A549 (cell line): ENCODE measurements around the gene SYNGR2. TPM values are rescaled to one million over a fixed set of nuclear protein-coding genes. Genes with fewer than 3 reads are reported as not detected.

ENCODE experiments used
- ATAC-seq, 2 experiments: fragments of 200-7000 bp in 1 of 2; fragments of >200 bp in 1 of 2; cut with Nextera tagmentation in 1 of 2; cut with Tn5 transposase in 1 of 2; 3 replicates each; pipeline versions ENCODE4 v1.8.0 to v1.9.1; 2018 to 2020; ENCODE audit warnings: mild to moderate bottlenecking in 1 of 2, moderate library complexity in 1 of 2
- CTCF ChIA-PET: fragments of 300-600 bp; sonication (Branson Sonifier 250); formaldehyde crosslinking; extraction: SDS; loops from one replicate; lab custom pipeline; 2021; ENCODE audit warnings: antibody characterized with exemption, inconsistent platforms; lab: Yijun Ruan, JAX
- POLR2A ChIA-PET: fragments of 350-600 bp; formaldehyde crosslinking; extraction: SDS; loops from one replicate; lab custom pipeline; 2021; ENCODE audit warnings: antibody characterized with exemption, inconsistent platforms; lab: Yijun Ruan, JAX
- DNase-seq, 2 experiments: peaks; one replicate each; pipeline versions ENCODE4 v3.0.0 to v3.0.0-alpha.2; 2011 to 2016; ENCODE audit warnings: low read depth in 1 of 2, low spot score in 1 of 2
- FAIRE-seq: peaks from 2 replicates; lab custom pipeline; 2011; peaks lifted over from hg19 to GRCh38; lab: Jason Lieb, UNC
- H3K27ac ChIP-seq, 2 experiments: fragments of >200 bp; sonication (Bioruptor Twin); formaldehyde crosslinking; 3 replicates each; pipeline ENCODE4 v1.5.1; 2016 to 2017
- H3K4me1 ChIP-seq: fragments of >200 bp; sonication (Bioruptor Twin); formaldehyde crosslinking; 3 replicates; pipeline ENCODE4 v1.6.1; 2016
- H3K4me2 ChIP-seq: fragments of >200 bp; sonication (Bioruptor Twin); formaldehyde crosslinking; 3 replicates; pipeline ENCODE4 v1.6.1; 2016
- H3K4me3 ChIP-seq: fragments of >200 bp; sonication (Bioruptor Twin); formaldehyde crosslinking; 3 replicates; pipeline ENCODE4 v1.5.1; 2016
- H3K9me3 ChIP-seq: fragments of >200 bp; sonication (Bioruptor Twin); formaldehyde crosslinking; 3 replicates; pipeline ENCODE4 v1.6.1; 2016
- CBX2 ChIP-seq: fragments of 200-600 bp; sonication (generic); IDR thresholded peaks from 2 replicates; pipeline ENCODE4 v1.6.1; 2016; ENCODE audit warnings: low read depth, mild to moderate bottlenecking, borderline replicate concordance
- CHD2 ChIP-seq: fragments of 150-350 bp; IDR thresholded peaks from 2 replicates; pipeline ENCODE4 v1.6.1; 2014; ENCODE audit warnings: low read length; ENCODE audit not compliant: partially characterized antibody
- CTCF ChIP-seq: fragments of >200 bp; sonication (Bioruptor Twin); formaldehyde crosslinking; IDR thresholded peaks from 3 replicates; pipeline ENCODE4 v1.5.1; 2016
- EHF ChIP-seq: fragments of 250-450 bp; sonication (Bioruptor Pico); IDR thresholded peaks from 2 replicates; pipeline ENCODE4 v1.5.0; 2020; ENCODE audit warnings: mild to moderate bottlenecking
- EHMT2 ChIP-seq: fragments of 200-600 bp; sonication (generic); IDR thresholded peaks from 2 replicates; pipeline ENCODE4 v1.6.1; 2016; ENCODE audit warnings: antibody characterized with exemption, low read depth, mild to moderate bottlenecking, moderate library complexity
- ESRRA ChIP-seq: fragments of 150-350 bp; IDR thresholded peaks from 2 replicates; pipeline ENCODE4 v1.6.1; 2014; ENCODE audit warnings: mild to moderate bottlenecking, low read length, borderline replicate concordance
- FOSB ChIP-seq: fragments of 250-450 bp; sonication (Bioruptor Pico); IDR thresholded peaks from 2 replicates; pipeline ENCODE4 v1.5.0; 2020; ENCODE audit warnings: mild to moderate bottlenecking, moderate library complexity
- FOSL2 ChIP-seq, 2 experiments: fragments of 450-650 bp in 1 of 2; fragments of >200 bp in 1 of 2; sonication (Bioruptor Twin) in 1 of 2; formaldehyde crosslinking; IDR thresholded peaks; 2 replicates each; pipeline versions ENCODE4 v1.5.0 to v1.6.1; 2016 to 2020; ENCODE audit warnings: mild to moderate bottlenecking in 1 of 2, moderate library complexity in 1 of 2
- GATA3 ChIP-seq: IDR thresholded peaks from 2 replicates; pipeline ENCODE4 v1.6.1; 2012; ENCODE audit warnings: borderline replicate concordance
- HDAC2 ChIP-seq: fragments of 200-600 bp; sonication (generic); IDR thresholded peaks from 2 replicates; pipeline ENCODE4 v1.6.1; 2016
- HES2 ChIP-seq: fragments of >200 bp; sonication (Bioruptor Twin); formaldehyde crosslinking; IDR thresholded peaks from 2 replicates; pipeline ENCODE4 v1.6.1; 2016
- HOXA7 ChIP-seq: fragments of 250-450 bp; sonication (Bioruptor Pico); IDR thresholded peaks from 2 replicates; pipeline ENCODE4 v1.5.0; 2020; ENCODE audit warnings: mild to moderate bottlenecking, moderate library complexity
- HOXB13 ChIP-seq: fragments of 250-450 bp; sonication (Bioruptor Pico); IDR thresholded peaks from 2 replicates; pipeline ENCODE4 v1.5.0; 2020; ENCODE audit warnings: low read depth, mild to moderate bottlenecking, moderate library complexity
- HOXB5 ChIP-seq: fragments of 250-450 bp; sonication (Bioruptor Pico); IDR thresholded peaks from 2 replicates; pipeline ENCODE4 v1.5.0; 2020; ENCODE audit warnings: mild to moderate bottlenecking, moderate library complexity
- JUN ChIP-seq, 2 experiments: fragments of >200 bp; sonication (Bioruptor Twin); formaldehyde crosslinking; IDR thresholded peaks; 2 replicates in 1 of 2; 3 replicates in 1 of 2; pipeline ENCODE4 v1.6.1; 2016 to 2017
- KDM5A ChIP-seq: fragments of 200-600 bp; sonication (generic); IDR thresholded peaks from 2 replicates; pipeline ENCODE4 v1.6.1; 2016; ENCODE audit warnings: antibody characterized with exemption, mild to moderate bottlenecking
- MAZ ChIP-seq: fragments of 150-350 bp; IDR thresholded peaks from 2 replicates; pipeline ENCODE4 v1.6.1; 2014; ENCODE audit warnings: antibody characterized with exemption, low read depth, low read length, borderline replicate concordance
- MYC ChIP-seq: IDR thresholded peaks from 2 replicates; pipeline ENCODE4 v1.6.1; 2012; ENCODE audit warnings: mild to moderate bottlenecking, inconsistent platforms, low read length, improper control_type of control experiment, borderline replicate concordance
- NFE2L2 ChIP-seq: fragments of 150-350 bp; conservative IDR thresholded peaks from 2 replicates; pipeline ENCODE4 v1.6.1; 2014; ENCODE audit warnings: low read length
- NR3C1 ChIP-seq: fragments of >200 bp; sonication (Bioruptor Twin); formaldehyde crosslinking; IDR thresholded peaks from 3 replicates; pipeline ENCODE4 v1.6.1; 2017
- POLR2A ChIP-seq: IDR thresholded peaks from 2 replicates; pipeline ENCODE4 v1.6.1; 2012; ENCODE audit warnings: mild to moderate bottlenecking, low read length
- POLR2AphosphoS2 ChIP-seq: conservative IDR thresholded peaks from 2 replicates; pipeline ENCODE4 v1.6.1; 2012; ENCODE audit warnings: low read length, improper control_type of control experiment, inconsistent platforms
- RARB ChIP-seq: fragments of 250-450 bp; sonication (Bioruptor Pico); IDR thresholded peaks from 2 replicates; pipeline ENCODE4 v1.8.0; 2021; ENCODE audit warnings: mild to moderate bottlenecking, moderate library complexity
- RFX5 ChIP-seq: fragments of 450-650 bp; IDR thresholded peaks from 2 replicates; pipeline ENCODE4 v1.7.1; 2014; ENCODE audit warnings: antibody characterized with exemption, mild to moderate bottlenecking, moderate library complexity
- RNF2 ChIP-seq: fragments of 200-600 bp; sonication (generic); IDR thresholded peaks from 2 replicates; pipeline ENCODE4 v1.6.1; 2016; ENCODE audit warnings: low read depth, mild to moderate bottlenecking, antibody characterized with exemption, moderate library complexity, borderline replicate concordance
- SMC3 ChIP-seq: fragments of >200 bp; sonication (Bioruptor Twin); formaldehyde crosslinking; IDR thresholded peaks from 3 replicates; pipeline ENCODE4 v1.6.1; 2018; ENCODE audit warnings: inconsistent platforms
- USF2 ChIP-seq: fragments of 450-650 bp; IDR thresholded peaks from 2 replicates; pipeline ENCODE4 v1.6.1; 2014; ENCODE audit warnings: antibody characterized with exemption
- WGBS: methylation state at CpG from one replicate; pipeline ENCODE4 v1.1.6; 2017; ENCODE audit errors: missing lambda C conversion rate; 5-methylcytosine and 5-hydroxymethylcytosine counted together
- polyA plus RNA-seq, 4 experiments: library from polyadenylated mRNA; depleted of rRNA in 3 of 4; stranded (reverse); fragments of >200 nt; fragmentation: RNase III in 1 of 4; extraction: RNeasy Plus Mini Kit Qiagen cat#74134 plus additional on column Dnase treatment in 1 of 4; gene quantifications; 2 replicates in 3 of 4; 3 replicates in 1 of 4; pipeline ENCODE4 v1.2.3, GENCODE V29; 2011 to 2017
- TF ChIP-seq, protein P1 (sequence below): fragments of 250-450 bp; sonication (Bioruptor Pico); IDR thresholded peaks from 2 replicates; pipeline ENCODE4 v1.5.0; 2020; ENCODE audit warnings: low read depth, mild to moderate bottlenecking, moderate library complexity

Gene SYNGR2
- polyA plus RNA-seq, 2 of the 4 experiments (the other 2 are of a cell fraction): 102 to 113 TPM

- Histone ChIP-seq H3K27ac (no peak overlapping the region), H3K4me1 (peaks cover 33% of the 10 kb centered on the region), H3K4me2 (peak overlapping the region; percentile 91; the same call in 1 of the 3 replicates), H3K4me3 (no peak overlapping the region), H3K9me3 (no peaks in the 10 kb centered on the region)
- POLR2A ChIA-PET: no interaction called here
- DNase-seq: no peak
- no peak for FAIRE-seq
- TF ChIP-seq GATA3: no peak
- TF ChIP-seq NR3C1: no peak
- no peak for TF ChIP-seq EHMT2
- TF ChIP-seq POLR2A: no peak
- no peak for TF ChIP-seq RFX5
- TF ChIP-seq HES2: no peak
- TF ChIP-seq HOXB5 (CRISPR knock-in tag): no peak
- TF ChIP-seq MYC: no peak
- TF ChIP-seq CTCF: no peak
- TF ChIP-seq JUN (IDR thresholded peaks at IDR 0.05): no peak
- no peak for TF ChIP-seq FOSB
- no peak for TF ChIP-seq FOSL2 (IDR thresholded peaks at IDR 0.05)
- TF ChIP-seq FOSL2 (CRISPR knock-in tag; IDR thresholded peaks at IDR 0.05): no peak
- TF ChIP-seq ESRRA: no peak
- TF ChIP-seq SMC3: no peak
- TF ChIP-seq EHF (CRISPR knock-in tag): no peak
- ATAC-seq: no peak
- 88% methylated on average over 9 of the region's 9 CpGs for WGBS
- CTCF ChIA-PET: interaction anchor here (1.4 to 7.2 kb wide), 9 partner anchors 8 to 166 kb away, joined by 3 to 105 read pairs (median 14); no protein-coding TSS in a partner anchor
Observed at GRCh38 chr17:78184868-78185267, 16.5 kb downstream of the SYNGR2 start.

DNA sequence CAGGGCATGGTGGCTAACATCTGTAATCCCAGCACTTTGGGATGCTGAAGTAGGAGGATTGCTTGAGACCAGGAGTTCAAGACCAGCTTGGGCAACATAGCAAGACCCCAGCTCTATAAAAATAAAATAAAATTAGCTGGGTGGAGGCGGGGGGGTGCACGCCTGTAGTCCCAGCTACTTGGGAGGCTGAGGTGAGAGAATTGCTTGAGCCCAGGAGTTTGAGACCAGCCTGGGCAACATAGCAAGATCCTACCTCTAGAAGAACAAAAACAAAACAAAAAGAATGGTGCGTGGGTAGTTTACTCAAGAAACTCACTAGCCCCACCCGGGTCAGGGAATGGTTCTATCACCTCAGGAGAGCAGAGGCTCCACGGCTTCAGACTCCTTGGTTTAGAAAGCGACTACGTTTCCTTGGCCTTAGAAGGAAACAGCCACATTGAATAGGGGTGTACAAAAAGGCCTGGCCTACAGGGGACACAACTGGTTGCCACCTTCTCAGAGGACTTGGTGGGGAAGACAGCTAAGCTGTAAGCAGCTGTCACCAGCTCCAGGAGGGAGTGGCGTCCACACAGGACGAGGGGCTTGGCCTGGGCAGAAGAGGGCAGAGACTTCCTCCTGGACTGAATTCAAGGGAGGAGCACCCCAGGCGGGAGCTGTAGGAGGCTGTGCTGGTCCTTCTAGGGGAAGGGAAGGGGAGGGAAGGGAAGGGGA is 17.8 kb downstream of the SYNGR2 start:
- Histone ChIP-seq H3K9me3 (no peaks in the 10 kb centered on the region), H3K4me3 (peak overlapping the region; percentile 72), H3K4me2 (peak overlapping the region; percentile 91), H3K27ac (peak overlapping the region; percentile 82 to 88), H3K4me1 (peaks cover 32% of the 10 kb centered on the region)
- FAIRE-seq: no peak
- peak; percentile 36 to 72 for ATAC-seq
- 51% methylated on average over 9 of the region's 10 CpGs for WGBS
- no peak for TF ChIP-seq USF2
- no peak for TF ChIP-seq EHMT2
- 0 out of 2 replicates have a peak, but pooled peaks have one; percentile 24 for TF ChIP-seq FOSB
- 0 out of 2 replicates have a peak, but pooled peaks have one; percentile 22 for TF ChIP-seq HOXA7 (CRISPR knock-in tag)
- peak; percentile 73 to 79 for DNase-seq
- ChIA-PET POLR2A (interaction anchor here (0.9 to 2.1 kb wide), 3 partner anchors 17 to 44 kb away, joined by 4 to 5 read pairs (median 5); no protein-coding TSS in a partner anchor), CTCF (interaction anchor here (0.5 to 7.2 kb wide), 26 partner anchors 8 to 446 kb away, joined by 3 to 105 read pairs (median 5); partner anchors contain the start of genes BIRC5 and TMC6)

DNA sequence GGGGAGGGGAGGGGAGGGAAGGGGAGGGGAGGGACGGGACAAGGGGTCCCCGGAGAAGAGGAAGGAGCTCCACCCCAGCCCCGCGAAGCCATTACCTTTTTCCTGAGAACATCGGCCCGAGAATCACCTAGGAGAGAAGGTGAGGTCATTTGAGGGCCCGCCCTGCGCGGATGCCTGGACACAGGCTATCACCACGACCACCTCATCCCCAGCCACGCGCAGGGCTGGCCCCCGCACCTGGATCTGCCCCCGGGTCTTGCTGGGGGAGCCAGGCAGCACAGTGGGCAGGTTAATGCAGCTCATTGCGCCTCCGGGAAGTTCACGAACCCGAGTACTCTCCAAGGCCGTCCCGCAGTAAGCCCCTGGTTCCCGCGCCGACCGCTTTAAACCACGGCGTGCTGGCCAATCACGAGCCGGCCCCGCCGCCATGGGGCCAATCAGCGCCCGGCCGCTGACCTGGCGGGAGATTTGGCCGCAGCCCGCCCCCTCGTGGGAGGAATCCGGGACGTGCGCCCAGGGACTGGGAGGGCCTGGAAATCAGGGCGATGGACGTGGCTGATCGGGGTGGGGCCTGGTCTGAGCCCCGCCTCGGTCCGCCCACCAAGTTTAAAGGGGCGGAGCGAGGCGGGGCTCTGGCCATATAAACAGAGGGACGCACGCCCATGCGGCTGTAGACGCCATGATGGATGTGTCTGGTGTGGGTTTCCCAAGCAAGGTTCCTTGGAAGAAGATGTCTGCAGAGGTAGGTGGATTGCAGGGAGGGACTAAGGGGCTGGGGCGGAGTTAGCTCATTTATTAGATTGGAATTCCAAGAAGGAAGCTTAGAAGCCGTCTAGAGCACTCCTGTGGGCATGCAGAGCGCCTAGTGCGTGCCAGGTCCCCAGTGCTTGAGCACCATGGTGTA is 18.6 kb downstream of the SYNGR2 start, which contains the start of the genes AFMID and TK1:
AFMID (plus strand) TSS at position 671 of the 904 bp plus-strand sequence; CDS start at position 680, 9 bp downstream.
TK1 (minus strand) TSS at position 361 of the 904 bp plus-strand sequence; CDS start at position 303, 58 bp downstream.
- 2% methylated on average over 33 of the region's 57 CpGs for WGBS
- Histone ChIP-seq H3K4me3 (peak within 1 kb of the TSS; percentile 72), H3K9me3 (no peaks in the 10 kb centered on the region), H3K4me1 (peaks cover 32% of the 10 kb centered on the region), H3K4me2 (peak within 1 kb of the TSS; percentile 91), H3K27ac (peak within 1 kb of the TSS; percentile 82 to 88)
- FAIRE-seq (no peak), ATAC-seq (peak; percentile 93 to 94), DNase-seq (peak; percentile 99 to 100)
- POLR2A ChIA-PET: interaction anchor here (0.5 to 2.1 kb wide), 7 partner anchors 10 to 1570 kb away, joined by 3 to 5 read pairs (median 4); no protein-coding TSS in a partner anchor
- CTCF ChIA-PET: interaction anchor here (0.6 to 7.2 kb wide), 36 partner anchors 12 to 495 kb away, joined by 3 to 105 read pairs (median 4); partner anchors contain the start of genes BIRC5 and TMC6
- TF ChIP-seq, protein P1, sequence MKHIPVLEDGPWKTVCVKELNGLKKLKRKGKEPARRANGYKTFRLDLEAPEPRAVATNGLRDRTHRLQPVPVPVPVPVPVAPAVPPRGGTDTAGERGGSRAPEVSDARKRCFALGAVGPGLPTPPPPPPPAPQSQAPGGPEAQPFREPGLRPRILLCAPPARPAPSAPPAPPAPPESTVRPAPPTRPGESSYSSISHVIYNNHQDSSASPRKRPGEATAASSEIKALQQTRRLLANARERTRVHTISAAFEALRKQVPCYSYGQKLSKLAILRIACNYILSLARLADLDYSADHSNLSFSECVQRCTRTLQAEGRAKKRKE (CRISPR knock-in tag): no peak
- no peak for TF ChIP-seq RARB
- no peak for TF ChIP-seq MAZ
- TF ChIP-seq POLR2AphosphoS2: no peak
- TF ChIP-seq EHF (CRISPR knock-in tag): no peak
- no peak for TF ChIP-seq CHD2
- peak; percentile 98 for TF ChIP-seq HOXB5 (CRISPR knock-in tag)
- no peak for TF ChIP-seq HDAC2
- 0 out of 2 replicates have a peak, but pooled peaks have one; percentile 49 for TF ChIP-seq KDM5A
- no peak for TF ChIP-seq RNF2
- no peak for TF ChIP-seq NFE2L2
- no peak for TF ChIP-seq CBX2
- peak; percentile 92; the same call in 1 of the 2 replicates for TF ChIP-seq MYC
- TF ChIP-seq JUN (IDR thresholded peaks at IDR 0.05): peak; percentile 52 to 82; a peak in 4 of 5 replicates
- TF ChIP-seq HOXB13 (CRISPR knock-in tag): no peak
